Smooth muscle cell (in vitro differentiated cells): ENCODE measurements around the gene LHX3. TPM values are rescaled to one million over a fixed set of nuclear protein-coding genes. Genes with fewer than 3 reads are reported as not detected.
"Not testable (repeated sequence)": the region's sequence is repeated elsewhere in the genome, so short reads cannot be mapped to it uniquely, and the experiment has no call there.

Source experiments
- DNase-seq: peaks from one replicate; lab custom pipeline; 2025; ENCODE audit not compliant: unreplicated experiment; lab: John Stamatoyannopoulos, UW
- H2AFZ ChIP-seq: fragments of 200-600 bp; sonication (generic); 2 replicates; pipeline ENCODE4 v1.6.0; 2016; ENCODE audit warnings: antibody characterized with exemption, low read depth, mild to moderate bottlenecking
- H3F3A ChIP-seq: fragments of 200-600 bp; sonication (generic); 2 replicates; pipeline ENCODE4 v1.6.0; 2017; ENCODE audit warnings: antibody characterized with exemption, low read depth
- H3K27ac ChIP-seq: fragments of 200-600 bp; sonication (generic); 2 replicates; pipeline ENCODE4 v1.5.1; 2016; ENCODE audit warnings: low read depth, mild to moderate bottlenecking
- H3K27me3 ChIP-seq: fragments of 200-600 bp; sonication (generic); 2 replicates; pipeline ENCODE4 v1.6.1; 2016; ENCODE audit warnings: low read depth, mild to moderate bottlenecking
- H3K36me3 ChIP-seq: fragments of 200-600 bp; sonication (generic); 2 replicates; pipeline ENCODE4 v1.5.1; 2016; ENCODE audit warnings: low read depth
- H3K4me1 ChIP-seq: fragments of 200-600 bp; sonication (generic); 2 replicates; pipeline ENCODE4 v1.5.1; 2016; ENCODE audit warnings: low read depth
- H3K4me2 ChIP-seq: fragments of 200-600 bp; sonication (generic); 2 replicates; pipeline ENCODE4 v1.6.0; 2016; ENCODE audit warnings: mild to moderate bottlenecking
- H3K4me3 ChIP-seq: fragments of 200-600 bp; sonication (generic); 2 replicates; pipeline ENCODE4 v1.5.1; 2016; ENCODE audit warnings: mild to moderate bottlenecking
- H3K79me2 ChIP-seq: fragments of 200-600 bp; sonication (generic); 2 replicates; pipeline ENCODE4 v1.6.0; 2016; ENCODE audit warnings: low read depth, mild to moderate bottlenecking
- H3K9ac ChIP-seq: fragments of 200-600 bp; sonication (generic); 2 replicates; pipeline ENCODE4 v1.6.0; 2016; ENCODE audit warnings: low read depth
- H3K9me3 ChIP-seq: fragments of 200-600 bp; sonication (generic); replicated peaks from 2 replicates; pipeline ENCODE4 v1.5.1; 2016; ENCODE audit warnings: low read depth
- H4K20me1 ChIP-seq: fragments of 200-600 bp; sonication (generic); 2 replicates; pipeline ENCODE4 v1.6.0; 2016; ENCODE audit warnings: low read depth
- CTCF ChIP-seq: fragments of 200-600 bp; sonication (generic); IDR thresholded peaks from 2 replicates; pipeline ENCODE4 v1.5.1; 2017; ENCODE audit warnings: borderline replicate concordance, mild to moderate bottlenecking, antibody characterized with exemption; ENCODE audit not compliant: insufficient read depth, poor library complexity, severe bottlenecking
- WGBS: methylation state at CpG from one replicate; pipeline ENCODE4 v1.1.7; 2016; ENCODE audit warnings: low lambda C conversion rate; 5-methylcytosine and 5-hydroxymethylcytosine counted together
- polyA plus RNA-seq: library from polyadenylated mRNA; unstranded; fragments of >200 nt; fragmentation: Nextera tagmentation; extraction: Ambion mirVana; gene quantifications from 2 replicates; pipeline ENCODE4 v1.2.1, GENCODE V29; 2016
- total RNA-seq: library from RNA; depleted of rRNA; stranded (reverse); fragments of >200 nt; gene quantifications from 2 replicates; pipeline ENCODE4 v1.2.3, GENCODE V29; 2014

Gene LHX3
- total and polyA plus RNA-seq, 2 experiments from 2014 or later: not detected

- Histone ChIP-seq H3K9ac (no peak overlapping the region), H3K9me3 (no peaks in the 10 kb centered on the region), H3K79me2 (no peaks in the 10 kb centered on the region), H4K20me1 (no peaks in the 10 kb centered on the region), H3F3A (no peaks in the 10 kb centered on the region), H3K36me3 (no peaks in the 10 kb centered on the region), H2AFZ (no peak overlapping the region), H3K27ac (no peak overlapping the region), H3K4me2 (no peak overlapping the region), H3K4me1 (no peaks in the 10 kb centered on the region), H3K4me3 (no peak overlapping the region), H3K27me3 (no peaks in the 10 kb centered on the region)
- no peak for DNase-seq
- TF ChIP-seq CTCF: no peak
- WGBS: 87% methylated on average over 26 of the region's 27 CpGs
Observed at GRCh38 chr9:136151848-136152542, 52.9 kb downstream of the LHX3 start.

GRCh38 chr9:136151214-136151804 lies 53.6 kb downstream of the LHX3 start:
- Histone ChIP-seq H3K9me3 (no peaks in the 10 kb centered on the region), H3K4me2 (no peak overlapping the region), H3K9ac (no peak overlapping the region), H3K4me1 (no peaks in the 10 kb centered on the region), H2AFZ (no peak overlapping the region), H4K20me1 (no peaks in the 10 kb centered on the region), H3K79me2 (no peaks in the 10 kb centered on the region), H3K27me3 (no peaks in the 10 kb centered on the region), H3K4me3 (no peak overlapping the region), H3K27ac (no peak overlapping the region), H3F3A (no peaks in the 10 kb centered on the region), H3K36me3 (no peaks in the 10 kb centered on the region)
- DNase-seq: no peak
- WGBS: 45% methylated on average over 25 of the region's 25 CpGs
- TF ChIP-seq CTCF: no peak

- not testable (repeated sequence) for H3K9ac ChIP-seq, H3K9me3 ChIP-seq, H3K4me2 ChIP-seq, H3K79me2 ChIP-seq, H3K27me3 ChIP-seq, H3K4me1 ChIP-seq, H3K4me3 ChIP-seq, H3F3A ChIP-seq, H2AFZ ChIP-seq, H4K20me1 ChIP-seq, H3K27ac ChIP-seq, H3K36me3 ChIP-seq, DNase-seq
- WGBS: 58% methylated on average over 3 of the region's 7 CpGs
Observed at GRCh38 chr9:136150664-136151213, 54.2 kb downstream of the LHX3 start.

- H3K27me3 ChIP-seq: no peaks in the 10 kb centered on the region
- H3K36me3 ChIP-seq: no peaks in the 10 kb centered on the region
- no peak overlapping the region for H3K9ac ChIP-seq
- H3F3A ChIP-seq: no peaks in the 10 kb centered on the region
- H3K4me3 ChIP-seq: no peak overlapping the region
- no peaks in the 10 kb centered on the region for H3K79me2 ChIP-seq
- no peak overlapping the region for H3K4me2 ChIP-seq
- no peak overlapping the region for H3K27ac ChIP-seq
- H4K20me1 ChIP-seq: no peaks in the 10 kb centered on the region
- 95% methylated on average over 9 of the region's 9 CpGs for WGBS
- no peaks in the 10 kb centered on the region for H3K9me3 ChIP-seq
- H3K4me1 ChIP-seq: no peaks in the 10 kb centered on the region
- no peak for TF ChIP-seq CTCF
- H2AFZ ChIP-seq: no peak overlapping the region
- no peak for DNase-seq
Observed at GRCh38 chr9:136149853-136150252, 55.1 kb downstream of the LHX3 start.
